H1 (cell line): ENCODE results near the gene FXR2. TPM values are rescaled to one million over a fixed set of nuclear protein-coding genes. Genes with fewer than 3 reads are reported as not detected.

Experiments
- GTF2F1 ChIP-seq: IDR thresholded peaks from 2 replicates; pipeline ENCODE4 v1.6.1; 2012; ENCODE audit warnings: low read depth, low read length, improper control_type of control experiment, borderline replicate concordance
- PHF8 ChIP-seq: fragments of 200-600 bp; sonication (generic); conservative IDR thresholded peaks from 2 replicates; pipeline ENCODE4 v1.7.1; 2012; ENCODE audit warnings: low read depth, mild to moderate bottlenecking, inconsistent platforms, low read length, moderate library complexity
- SAP30 ChIP-seq: fragments of 300-600 bp; sonication (generic); IDR thresholded peaks from 2 replicates; pipeline ENCODE4 v1.7.1; 2012; ENCODE audit warnings: low read length, moderate library complexity, mild to moderate bottlenecking, inconsistent platforms; ENCODE audit not compliant: insufficient read depth, insufficient replicate concordance
- SIRT6 ChIP-seq: IDR thresholded peaks from one replicate; pipeline ENCODE4 v1.7.1; 2012; ENCODE audit warnings: low read length, inconsistent platforms
- polyA plus RNA-seq, 7 experiments: library from polyadenylated mRNA; depleted of rRNA in 3 of 7; stranded (reverse) in 5 of 7; unstranded in 2 of 7; fragments of >200 nt in 5 of 7; fragments of 200-250 nt in 2 of 7; gene quantifications; 1 replicate in 5 of 7; 2 replicates in 1 of 7; 4 replicates in 1 of 7; pipeline versions ENCODE4 v1.2.1 to v1.2.3, GENCODE V29; 2011 to 2013; ENCODE audit warnings: missing spikeins in 2 of 7, mixed read lengths in 2 of 7
- total RNA-seq: library from RNA; stranded (reverse); fragmentation: NEBNext Ultra II Directional; extraction: Animal tissue kit (Norgen Biotek cat#: 25700); gene quantifications from 2 replicates; pipeline ENCODE4 v1.2.1, GENCODE V29; 2021
- TF ChIP-seq, protein P1 (sequence below): fragments of 300-600 bp; sonication (generic); IDR thresholded peaks from 2 replicates; pipeline ENCODE4 v1.7.1; 2012; ENCODE audit warnings: low read length, moderate library complexity, mild to moderate bottlenecking, inconsistent platforms; ENCODE audit not compliant: insufficient replicate concordance

FXR2 gene
- total and polyA plus RNA-seq, 2 of the 8 experiments (the other 6 are each of a cell fraction or from before 2014, with no cell fraction given), result 26.2 to 44.0 TPM

DNA sequence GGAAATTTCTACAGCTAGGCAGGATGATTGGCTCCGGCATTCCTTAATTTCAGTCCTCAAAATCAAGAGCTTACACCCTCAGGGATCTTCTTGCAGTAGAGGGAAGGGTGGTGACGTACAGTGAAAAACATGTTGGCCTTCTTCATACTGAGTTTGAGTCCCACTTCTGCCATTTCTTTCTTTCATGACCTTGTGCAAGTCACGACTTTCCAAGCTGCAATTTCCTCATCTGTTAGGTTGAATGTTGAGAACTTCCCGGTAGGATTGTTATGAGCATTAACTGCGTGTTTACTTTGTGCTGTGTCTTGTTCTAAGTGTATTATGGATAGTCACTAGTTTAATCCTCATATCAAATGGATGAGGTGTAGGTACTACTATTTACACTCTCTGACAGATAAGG lies 45.1 kb downstream of the FXR2 start (continued):
- TF ChIP-seq, protein P1, sequence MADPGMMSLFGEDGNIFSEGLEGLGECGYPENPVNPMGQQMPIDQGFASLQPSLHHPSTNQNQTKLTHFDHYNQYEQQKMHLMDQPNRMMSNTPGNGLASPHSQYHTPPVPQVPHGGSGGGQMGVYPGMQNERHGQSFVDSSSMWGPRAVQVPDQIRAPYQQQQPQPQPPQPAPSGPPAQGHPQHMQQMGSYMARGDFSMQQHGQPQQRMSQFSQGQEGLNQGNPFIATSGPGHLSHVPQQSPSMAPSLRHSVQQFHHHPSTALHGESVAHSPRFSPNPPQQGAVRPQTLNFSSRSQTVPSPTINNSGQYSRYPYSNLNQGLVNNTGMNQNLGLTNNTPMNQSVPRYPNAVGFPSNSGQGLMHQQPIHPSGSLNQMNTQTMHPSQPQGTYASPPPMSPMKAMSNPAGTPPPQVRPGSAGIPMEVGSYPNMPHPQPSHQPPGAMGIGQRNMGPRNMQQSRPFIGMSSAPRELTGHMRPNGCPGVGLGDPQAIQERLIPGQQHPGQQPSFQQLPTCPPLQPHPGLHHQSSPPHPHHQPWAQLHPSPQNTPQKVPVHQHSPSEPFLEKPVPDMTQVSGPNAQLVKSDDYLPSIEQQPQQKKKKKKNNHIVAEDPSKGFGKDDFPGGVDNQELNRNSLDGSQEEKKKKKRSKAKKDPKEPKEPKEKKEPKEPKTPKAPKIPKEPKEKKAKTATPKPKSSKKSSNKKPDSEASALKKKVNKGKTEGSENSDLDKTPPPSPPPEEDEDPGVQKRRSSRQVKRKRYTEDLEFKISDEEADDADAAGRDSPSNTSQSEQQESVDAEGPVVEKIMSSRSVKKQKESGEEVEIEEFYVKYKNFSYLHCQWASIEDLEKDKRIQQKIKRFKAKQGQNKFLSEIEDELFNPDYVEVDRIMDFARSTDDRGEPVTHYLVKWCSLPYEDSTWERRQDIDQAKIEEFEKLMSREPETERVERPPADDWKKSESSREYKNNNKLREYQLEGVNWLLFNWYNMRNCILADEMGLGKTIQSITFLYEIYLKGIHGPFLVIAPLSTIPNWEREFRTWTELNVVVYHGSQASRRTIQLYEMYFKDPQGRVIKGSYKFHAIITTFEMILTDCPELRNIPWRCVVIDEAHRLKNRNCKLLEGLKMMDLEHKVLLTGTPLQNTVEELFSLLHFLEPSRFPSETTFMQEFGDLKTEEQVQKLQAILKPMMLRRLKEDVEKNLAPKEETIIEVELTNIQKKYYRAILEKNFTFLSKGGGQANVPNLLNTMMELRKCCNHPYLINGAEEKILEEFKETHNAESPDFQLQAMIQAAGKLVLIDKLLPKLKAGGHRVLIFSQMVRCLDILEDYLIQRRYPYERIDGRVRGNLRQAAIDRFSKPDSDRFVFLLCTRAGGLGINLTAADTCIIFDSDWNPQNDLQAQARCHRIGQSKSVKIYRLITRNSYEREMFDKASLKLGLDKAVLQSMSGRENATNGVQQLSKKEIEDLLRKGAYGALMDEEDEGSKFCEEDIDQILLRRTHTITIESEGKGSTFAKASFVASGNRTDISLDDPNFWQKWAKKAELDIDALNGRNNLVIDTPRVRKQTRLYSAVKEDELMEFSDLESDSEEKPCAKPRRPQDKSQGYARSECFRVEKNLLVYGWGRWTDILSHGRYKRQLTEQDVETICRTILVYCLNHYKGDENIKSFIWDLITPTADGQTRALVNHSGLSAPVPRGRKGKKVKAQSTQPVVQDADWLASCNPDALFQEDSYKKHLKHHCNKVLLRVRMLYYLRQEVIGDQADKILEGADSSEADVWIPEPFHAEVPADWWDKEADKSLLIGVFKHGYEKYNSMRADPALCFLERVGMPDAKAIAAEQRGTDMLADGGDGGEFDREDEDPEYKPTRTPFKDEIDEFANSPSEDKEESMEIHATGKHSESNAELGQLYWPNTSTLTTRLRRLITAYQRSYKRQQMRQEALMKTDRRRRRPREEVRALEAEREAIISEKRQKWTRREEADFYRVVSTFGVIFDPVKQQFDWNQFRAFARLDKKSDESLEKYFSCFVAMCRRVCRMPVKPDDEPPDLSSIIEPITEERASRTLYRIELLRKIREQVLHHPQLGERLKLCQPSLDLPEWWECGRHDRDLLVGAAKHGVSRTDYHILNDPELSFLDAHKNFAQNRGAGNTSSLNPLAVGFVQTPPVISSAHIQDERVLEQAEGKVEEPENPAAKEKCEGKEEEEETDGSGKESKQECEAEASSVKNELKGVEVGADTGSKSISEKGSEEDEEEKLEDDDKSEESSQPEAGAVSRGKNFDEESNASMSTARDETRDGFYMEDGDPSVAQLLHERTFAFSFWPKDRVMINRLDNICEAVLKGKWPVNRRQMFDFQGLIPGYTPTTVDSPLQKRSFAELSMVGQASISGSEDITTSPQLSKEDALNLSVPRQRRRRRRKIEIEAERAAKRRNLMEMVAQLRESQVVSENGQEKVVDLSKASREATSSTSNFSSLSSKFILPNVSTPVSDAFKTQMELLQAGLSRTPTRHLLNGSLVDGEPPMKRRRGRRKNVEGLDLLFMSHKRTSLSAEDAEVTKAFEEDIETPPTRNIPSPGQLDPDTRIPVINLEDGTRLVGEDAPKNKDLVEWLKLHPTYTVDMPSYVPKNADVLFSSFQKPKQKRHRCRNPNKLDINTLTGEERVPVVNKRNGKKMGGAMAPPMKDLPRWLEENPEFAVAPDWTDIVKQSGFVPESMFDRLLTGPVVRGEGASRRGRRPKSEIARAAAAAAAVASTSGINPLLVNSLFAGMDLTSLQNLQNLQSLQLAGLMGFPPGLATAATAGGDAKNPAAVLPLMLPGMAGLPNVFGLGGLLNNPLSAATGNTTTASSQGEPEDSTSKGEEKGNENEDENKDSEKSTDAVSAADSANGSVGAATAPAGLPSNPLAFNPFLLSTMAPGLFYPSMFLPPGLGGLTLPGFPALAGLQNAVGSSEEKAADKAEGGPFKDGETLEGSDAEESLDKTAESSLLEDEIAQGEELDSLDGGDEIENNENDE, result no peak
- TF ChIP-seq PHF8 (no peak), SAP30 (no peak), GTF2F1 (no peak), SIRT6 (no peak)
